ENCODE data around the gene MECP2.
A peak's percentile ranks its signal among the peaks of the same experiment; 100 is the strongest.
"Not testable (repeated sequence)": the region's sequence is repeated elsewhere in the genome, so short reads cannot be mapped to it uniquely, and the experiment has no call there.

The MECP2 gene

GRCh38 chrX:154014429-154015380, 82.8 kb downstream of the MECP2 start:
- DNase-seq: no peak

GRCh38 chrX:154013614-154014360, 83.7 kb downstream of the MECP2 start:
- DNase-seq: no peak

GRCh38 chrX:154013001-154013421, 84.5 kb downstream of the MECP2 start:
- no peak for DNase-seq

- DNase-seq: no peak
Measured at GRCh38 chrX:154012336-154012991, 85.1 kb downstream of the MECP2 start.

- no peak for DNase-seq
Measured at GRCh38 chrX:154011376-154012335, 85.9 kb downstream of the MECP2 start.

- no peak for DNase-seq
Measured at GRCh38 chrX:154010330-154011087, 87.0 kb downstream of the MECP2 start.

GRCh38 chrX:154008521-154008920, 89.0 kb downstream of the MECP2 start:
- no peak for DNase-seq

GRCh38 chrX:154006947-154007346, 90.6 kb downstream of the MECP2 start:
- DNase-seq: no peak

- DNase-seq: no peak
Measured at GRCh38 chrX:154004315-154004714, 93.2 kb downstream of the MECP2 start.

- DNase-seq: peak; percentile 62
Measured at GRCh38 chrX:154002215-154002719, 95.2 kb downstream of the MECP2 start.

- DNase-seq: no peak
Measured at GRCh38 chrX:154000051-154000450, 97.5 kb downstream of the MECP2 start.

GRCh38 chrX:153999359-154000037, 98.0 kb downstream of the MECP2 start:
- DNase-seq: no peak

GRCh38 chrX:153995504-153995903, 102.0 kb downstream of the MECP2 start:
- no peak for DNase-seq

GRCh38 chrX:153994398-153994797, 103.1 kb downstream of the MECP2 start:
- not testable (repeated sequence) for DNase-seq

GRCh38 chrX:153993978-153994377, 103.5 kb downstream of the MECP2 start:
- no peak for DNase-seq

GRCh38 chrX:153993079-153993478, 104.4 kb downstream of the MECP2 start:
- no peak for DNase-seq

- no peak for DNase-seq
Measured at GRCh38 chrX:153992180-153992579, 105.3 kb downstream of the MECP2 start.

GRCh38 chrX:153991013-153991580, 106.4 kb downstream of the MECP2 start:
- DNase-seq: no peak

GRCh38 chrX:153989973-153990655, 107.4 kb downstream of the MECP2 start:
- DNase-seq: no peak

GRCh38 chrX:153988493-153988892, 109.0 kb downstream of the MECP2 start:
- DNase-seq: no peak

Data from NCI-H2029 treated with DMSO at 0.1 percent for 48 hours (cell line).